H1 (cell line): ENCODE results near the gene CCNE1. TPM values are rescaled to one million over a fixed set of nuclear protein-coding genes. Genes with fewer than 3 reads are reported as not detected.

Source experiments
- MAFK ChIP-seq: IDR thresholded peaks from 2 replicates; pipeline ENCODE4 v1.6.1; 2012; ENCODE audit warnings: low read depth, mild to moderate bottlenecking, improper control_type of control experiment, low read length
- polyA plus RNA-seq, 7 experiments: library from polyadenylated mRNA; depleted of rRNA in 3 of 7; stranded (reverse) in 5 of 7; unstranded in 2 of 7; fragments of >200 nt in 5 of 7; fragments of 200-250 nt in 2 of 7; gene quantifications; 1 replicate in 5 of 7; 2 replicates in 1 of 7; 4 replicates in 1 of 7; pipeline versions ENCODE4 v1.2.1 to v1.2.3, GENCODE V29; 2011 to 2013; ENCODE audit warnings: missing spikeins in 2 of 7, mixed read lengths in 2 of 7
- total RNA-seq: library from RNA; stranded (reverse); fragmentation: NEBNext Ultra II Directional; extraction: Animal tissue kit (Norgen Biotek cat#: 25700); gene quantifications from 2 replicates; pipeline ENCODE4 v1.2.1, GENCODE V29; 2021
- TF ChIP-seq, protein P1 (sequence below): fragments of 300-600 bp; sonication (generic); IDR thresholded peaks from 2 replicates; pipeline ENCODE4 v1.7.1; 2012; ENCODE audit warnings: low read length, moderate library complexity, mild to moderate bottlenecking, inconsistent platforms; ENCODE audit not compliant: insufficient replicate concordance

The CCNE1 gene
- total and polyA plus RNA-seq, 2 of the 8 experiments (the other 6 are each of a cell fraction or from before 2014, with no cell fraction given) = 43.2 to 44.6 TPM

DNA sequence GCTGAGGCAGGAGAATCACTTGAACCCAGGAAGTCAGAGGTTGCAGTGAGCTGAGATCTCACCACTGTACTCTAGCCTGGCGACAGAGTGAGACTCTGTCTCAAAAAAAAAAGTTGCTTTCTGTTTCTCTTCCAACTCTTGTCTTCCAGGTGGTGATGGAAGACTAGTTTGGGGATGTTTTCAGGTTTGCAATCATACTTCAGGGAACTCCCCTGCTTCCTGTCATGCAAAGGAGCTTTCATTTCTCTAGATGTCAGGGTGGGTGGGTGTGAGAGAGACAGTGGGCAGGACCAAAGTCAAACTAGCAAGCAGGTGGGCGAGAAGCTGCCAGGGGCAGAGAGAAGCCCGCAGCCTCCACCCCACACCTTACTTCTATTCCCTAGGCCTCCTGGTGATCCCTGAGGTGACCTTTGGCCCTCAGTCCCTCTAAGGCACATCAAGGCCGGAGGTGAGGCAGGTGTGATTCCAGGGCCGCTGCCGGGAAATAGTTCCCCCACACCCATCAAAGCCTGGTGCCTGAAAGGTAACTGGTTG, 25.7 kb downstream of the CCNE1 start (continued):
- TF ChIP-seq, protein P1, sequence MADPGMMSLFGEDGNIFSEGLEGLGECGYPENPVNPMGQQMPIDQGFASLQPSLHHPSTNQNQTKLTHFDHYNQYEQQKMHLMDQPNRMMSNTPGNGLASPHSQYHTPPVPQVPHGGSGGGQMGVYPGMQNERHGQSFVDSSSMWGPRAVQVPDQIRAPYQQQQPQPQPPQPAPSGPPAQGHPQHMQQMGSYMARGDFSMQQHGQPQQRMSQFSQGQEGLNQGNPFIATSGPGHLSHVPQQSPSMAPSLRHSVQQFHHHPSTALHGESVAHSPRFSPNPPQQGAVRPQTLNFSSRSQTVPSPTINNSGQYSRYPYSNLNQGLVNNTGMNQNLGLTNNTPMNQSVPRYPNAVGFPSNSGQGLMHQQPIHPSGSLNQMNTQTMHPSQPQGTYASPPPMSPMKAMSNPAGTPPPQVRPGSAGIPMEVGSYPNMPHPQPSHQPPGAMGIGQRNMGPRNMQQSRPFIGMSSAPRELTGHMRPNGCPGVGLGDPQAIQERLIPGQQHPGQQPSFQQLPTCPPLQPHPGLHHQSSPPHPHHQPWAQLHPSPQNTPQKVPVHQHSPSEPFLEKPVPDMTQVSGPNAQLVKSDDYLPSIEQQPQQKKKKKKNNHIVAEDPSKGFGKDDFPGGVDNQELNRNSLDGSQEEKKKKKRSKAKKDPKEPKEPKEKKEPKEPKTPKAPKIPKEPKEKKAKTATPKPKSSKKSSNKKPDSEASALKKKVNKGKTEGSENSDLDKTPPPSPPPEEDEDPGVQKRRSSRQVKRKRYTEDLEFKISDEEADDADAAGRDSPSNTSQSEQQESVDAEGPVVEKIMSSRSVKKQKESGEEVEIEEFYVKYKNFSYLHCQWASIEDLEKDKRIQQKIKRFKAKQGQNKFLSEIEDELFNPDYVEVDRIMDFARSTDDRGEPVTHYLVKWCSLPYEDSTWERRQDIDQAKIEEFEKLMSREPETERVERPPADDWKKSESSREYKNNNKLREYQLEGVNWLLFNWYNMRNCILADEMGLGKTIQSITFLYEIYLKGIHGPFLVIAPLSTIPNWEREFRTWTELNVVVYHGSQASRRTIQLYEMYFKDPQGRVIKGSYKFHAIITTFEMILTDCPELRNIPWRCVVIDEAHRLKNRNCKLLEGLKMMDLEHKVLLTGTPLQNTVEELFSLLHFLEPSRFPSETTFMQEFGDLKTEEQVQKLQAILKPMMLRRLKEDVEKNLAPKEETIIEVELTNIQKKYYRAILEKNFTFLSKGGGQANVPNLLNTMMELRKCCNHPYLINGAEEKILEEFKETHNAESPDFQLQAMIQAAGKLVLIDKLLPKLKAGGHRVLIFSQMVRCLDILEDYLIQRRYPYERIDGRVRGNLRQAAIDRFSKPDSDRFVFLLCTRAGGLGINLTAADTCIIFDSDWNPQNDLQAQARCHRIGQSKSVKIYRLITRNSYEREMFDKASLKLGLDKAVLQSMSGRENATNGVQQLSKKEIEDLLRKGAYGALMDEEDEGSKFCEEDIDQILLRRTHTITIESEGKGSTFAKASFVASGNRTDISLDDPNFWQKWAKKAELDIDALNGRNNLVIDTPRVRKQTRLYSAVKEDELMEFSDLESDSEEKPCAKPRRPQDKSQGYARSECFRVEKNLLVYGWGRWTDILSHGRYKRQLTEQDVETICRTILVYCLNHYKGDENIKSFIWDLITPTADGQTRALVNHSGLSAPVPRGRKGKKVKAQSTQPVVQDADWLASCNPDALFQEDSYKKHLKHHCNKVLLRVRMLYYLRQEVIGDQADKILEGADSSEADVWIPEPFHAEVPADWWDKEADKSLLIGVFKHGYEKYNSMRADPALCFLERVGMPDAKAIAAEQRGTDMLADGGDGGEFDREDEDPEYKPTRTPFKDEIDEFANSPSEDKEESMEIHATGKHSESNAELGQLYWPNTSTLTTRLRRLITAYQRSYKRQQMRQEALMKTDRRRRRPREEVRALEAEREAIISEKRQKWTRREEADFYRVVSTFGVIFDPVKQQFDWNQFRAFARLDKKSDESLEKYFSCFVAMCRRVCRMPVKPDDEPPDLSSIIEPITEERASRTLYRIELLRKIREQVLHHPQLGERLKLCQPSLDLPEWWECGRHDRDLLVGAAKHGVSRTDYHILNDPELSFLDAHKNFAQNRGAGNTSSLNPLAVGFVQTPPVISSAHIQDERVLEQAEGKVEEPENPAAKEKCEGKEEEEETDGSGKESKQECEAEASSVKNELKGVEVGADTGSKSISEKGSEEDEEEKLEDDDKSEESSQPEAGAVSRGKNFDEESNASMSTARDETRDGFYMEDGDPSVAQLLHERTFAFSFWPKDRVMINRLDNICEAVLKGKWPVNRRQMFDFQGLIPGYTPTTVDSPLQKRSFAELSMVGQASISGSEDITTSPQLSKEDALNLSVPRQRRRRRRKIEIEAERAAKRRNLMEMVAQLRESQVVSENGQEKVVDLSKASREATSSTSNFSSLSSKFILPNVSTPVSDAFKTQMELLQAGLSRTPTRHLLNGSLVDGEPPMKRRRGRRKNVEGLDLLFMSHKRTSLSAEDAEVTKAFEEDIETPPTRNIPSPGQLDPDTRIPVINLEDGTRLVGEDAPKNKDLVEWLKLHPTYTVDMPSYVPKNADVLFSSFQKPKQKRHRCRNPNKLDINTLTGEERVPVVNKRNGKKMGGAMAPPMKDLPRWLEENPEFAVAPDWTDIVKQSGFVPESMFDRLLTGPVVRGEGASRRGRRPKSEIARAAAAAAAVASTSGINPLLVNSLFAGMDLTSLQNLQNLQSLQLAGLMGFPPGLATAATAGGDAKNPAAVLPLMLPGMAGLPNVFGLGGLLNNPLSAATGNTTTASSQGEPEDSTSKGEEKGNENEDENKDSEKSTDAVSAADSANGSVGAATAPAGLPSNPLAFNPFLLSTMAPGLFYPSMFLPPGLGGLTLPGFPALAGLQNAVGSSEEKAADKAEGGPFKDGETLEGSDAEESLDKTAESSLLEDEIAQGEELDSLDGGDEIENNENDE = no peak
- TF ChIP-seq MAFK = no peak
